Right lobe of liver (tissue), 6 donors: ENCODE measurements around the gene SSTR3. TPM values are rescaled to one million over a fixed set of nuclear protein-coding genes. Genes with fewer than 3 reads are reported as not detected.
A peak's percentile ranks its signal among the peaks of the same experiment; 100 is the strongest.

Experiments
- ATAC-seq, 4 donors: fragments of 200-7000 bp; cut with Tn5 transposase; one replicate each; pipeline ENCODE4 v1.9.1; 2020; ENCODE audit warnings: mild to moderate bottlenecking in 4 of 4, moderate library complexity in 4 of 4
- DNase-seq, 3 donors: peaks; one replicate each; pipeline ENCODE4 v3.0.0-alpha.2; 2020
- H3K27ac ChIP-seq, 3 donors: fragments of 200-600 bp; one replicate each; pipeline ENCODE4 v1.8.0; 2022
- H3K27me3 ChIP-seq, 2 donors: fragments of 200-600 bp; one replicate each; pipeline ENCODE4 v1.8.0; 2022
- H3K36me3 ChIP-seq, 4 donors: fragments of 200-600 bp; sonication (generic) in 1 of 4; one replicate each; pipeline versions ENCODE4 v1.5.1 to v1.8.0; 2017 to 2022; ENCODE audit warnings: control low read depth in 1 of 4
- H3K4me1 ChIP-seq, 4 donors: fragments of 200-600 bp; sonication (generic) in 1 of 4; one replicate each; pipeline versions ENCODE4 v1.5.1 to v1.8.0; 2017 to 2022; ENCODE audit warnings: control low read depth in 1 of 4
- H3K4me3 ChIP-seq, 3 donors: fragments of 200-600 bp; one replicate each; pipeline ENCODE4 v1.8.0; 2022
- H3K9me3 ChIP-seq, 4 donors: fragments of 200-600 bp; sonication (generic) in 1 of 4; one replicate each; pipeline versions ENCODE4 v1.5.1 to v1.8.0; 2017 to 2022; ENCODE audit warnings: control low read depth in 1 of 4
- POLR2A ChIP-seq: fragments of 450-650 bp; IDR thresholded peaks from one replicate; pipeline ENCODE4 v1.6.1; 2017; ENCODE audit warnings: antibody characterized with exemption, mild to moderate bottlenecking
- WGBS: methylation state at CpG from one replicate; pipeline ENCODE4 v1.1.6; 2018; ENCODE audit warnings: low coverage, low lambda C conversion rate; ENCODE audit not compliant: insufficient coverage; ENCODE audit errors: missing lambda C conversion rate; 5-methylcytosine and 5-hydroxymethylcytosine counted together
- intact Hi-C, 2 donors: fragments of 100-400 bp; cut with DNase I; formaldehyde crosslinking; loops; one replicate each; pipeline versions ENCODE4 v1.11.2 to v1.14.1; 2022
- total RNA-seq, 6 experiments: library from RNA; depleted of rRNA in 2 of 6; stranded (reverse); fragments of >200 nt in 2 of 6; fragmentation: NEBNext Ultra II Directional in 3 of 6; extraction: Animal tissue kit (Norgen Biotek cat#: 25700) in 3 of 6; gene quantifications; one replicate each; pipeline versions ENCODE4 v1.1.0 to v1.2.4, GENCODE V29; 2016 to 2023
- TF ChIP-seq, protein P1 (sequence below), 4 donors: fragments of 200-600 bp in 3 of 4; fragments of 450-650 bp in 1 of 4; IDR thresholded peaks; one replicate each; pipeline versions ENCODE4 v1.5.1 to v1.8.0; 2016 to 2022; ENCODE audit warnings: antibody characterized with exemption in 4 of 4, mild to moderate bottlenecking in 2 of 4
- donor health status: DM: no; HTN: yes; CAD: no.
- donor health status: DM: no; HTN: no; CAD: no.
- donor health status: DM: no; HTN: no; CAD: no.
- donor health status: DM: no; HTN: yes; CAD: no.
- donor health status: DM: no; HTN: yes; CAD: no.

SSTR3 gene
- total RNA-seq, 6 experiments from 2014 or later = not detected

DNA sequence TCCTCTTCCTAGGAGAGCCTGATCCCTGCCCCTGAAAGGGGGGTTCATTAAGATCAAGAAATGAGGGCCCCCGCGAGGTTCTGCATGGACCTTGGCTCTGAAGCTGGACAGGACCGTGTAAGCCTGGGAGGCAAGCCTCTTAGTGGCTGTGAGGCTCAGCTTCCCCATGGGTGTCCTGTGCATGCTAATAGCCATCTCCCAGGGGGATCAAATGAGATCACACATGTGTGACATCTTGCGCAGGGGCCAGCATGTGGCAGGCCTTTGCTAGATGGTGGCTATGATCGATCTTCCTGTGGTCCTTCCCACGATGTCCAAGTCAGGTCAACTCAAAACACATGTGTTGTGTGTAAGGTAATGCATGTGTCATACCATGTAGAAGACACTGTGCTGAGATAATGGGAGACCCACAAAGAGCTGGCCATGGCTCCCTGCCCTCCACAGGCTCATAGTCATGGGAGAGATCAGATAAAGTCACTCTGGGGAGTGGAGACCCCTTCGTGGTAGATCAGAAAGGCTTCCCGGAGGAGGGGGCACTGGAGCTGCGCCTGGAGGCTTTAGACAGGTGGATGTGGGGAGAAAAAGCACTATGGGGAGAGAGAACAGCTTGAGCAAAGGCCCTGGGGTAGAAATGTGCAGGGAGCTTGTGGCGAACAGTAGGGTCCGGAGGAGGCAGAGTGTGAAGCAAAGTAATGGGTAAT, 28.1 kb upstream of the SSTR3 start:
- H3K27me3 ChIP-seq = no peaks in the 10 kb centered on the region
- H3K4me1 ChIP-seq = no peaks in the 10 kb centered on the region
- 70% methylated on average over 5 of the region's 11 CpGs for WGBS
- DNase-seq (peak in 2 of 3 donors; percentile 10 to 36), ATAC-seq (no peak)
- H3K27ac ChIP-seq = no peak overlapping the region
- TF ChIP-seq POLR2A = no peak
- TF ChIP-seq, protein P1, sequence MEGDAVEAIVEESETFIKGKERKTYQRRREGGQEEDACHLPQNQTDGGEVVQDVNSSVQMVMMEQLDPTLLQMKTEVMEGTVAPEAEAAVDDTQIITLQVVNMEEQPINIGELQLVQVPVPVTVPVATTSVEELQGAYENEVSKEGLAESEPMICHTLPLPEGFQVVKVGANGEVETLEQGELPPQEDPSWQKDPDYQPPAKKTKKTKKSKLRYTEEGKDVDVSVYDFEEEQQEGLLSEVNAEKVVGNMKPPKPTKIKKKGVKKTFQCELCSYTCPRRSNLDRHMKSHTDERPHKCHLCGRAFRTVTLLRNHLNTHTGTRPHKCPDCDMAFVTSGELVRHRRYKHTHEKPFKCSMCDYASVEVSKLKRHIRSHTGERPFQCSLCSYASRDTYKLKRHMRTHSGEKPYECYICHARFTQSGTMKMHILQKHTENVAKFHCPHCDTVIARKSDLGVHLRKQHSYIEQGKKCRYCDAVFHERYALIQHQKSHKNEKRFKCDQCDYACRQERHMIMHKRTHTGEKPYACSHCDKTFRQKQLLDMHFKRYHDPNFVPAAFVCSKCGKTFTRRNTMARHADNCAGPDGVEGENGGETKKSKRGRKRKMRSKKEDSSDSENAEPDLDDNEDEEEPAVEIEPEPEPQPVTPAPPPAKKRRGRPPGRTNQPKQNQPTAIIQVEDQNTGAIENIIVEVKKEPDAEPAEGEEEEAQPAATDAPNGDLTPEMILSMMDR (IDR thresholded peaks at IDR 0.05) = no peak
- intact Hi-C loops = no loop called here
- H3K36me3 ChIP-seq = no peaks in the 10 kb centered on the region
- no peak overlapping the region for H3K4me3 ChIP-seq
- H3K9me3 ChIP-seq = no peaks in the 10 kb centered on the region

DNA sequence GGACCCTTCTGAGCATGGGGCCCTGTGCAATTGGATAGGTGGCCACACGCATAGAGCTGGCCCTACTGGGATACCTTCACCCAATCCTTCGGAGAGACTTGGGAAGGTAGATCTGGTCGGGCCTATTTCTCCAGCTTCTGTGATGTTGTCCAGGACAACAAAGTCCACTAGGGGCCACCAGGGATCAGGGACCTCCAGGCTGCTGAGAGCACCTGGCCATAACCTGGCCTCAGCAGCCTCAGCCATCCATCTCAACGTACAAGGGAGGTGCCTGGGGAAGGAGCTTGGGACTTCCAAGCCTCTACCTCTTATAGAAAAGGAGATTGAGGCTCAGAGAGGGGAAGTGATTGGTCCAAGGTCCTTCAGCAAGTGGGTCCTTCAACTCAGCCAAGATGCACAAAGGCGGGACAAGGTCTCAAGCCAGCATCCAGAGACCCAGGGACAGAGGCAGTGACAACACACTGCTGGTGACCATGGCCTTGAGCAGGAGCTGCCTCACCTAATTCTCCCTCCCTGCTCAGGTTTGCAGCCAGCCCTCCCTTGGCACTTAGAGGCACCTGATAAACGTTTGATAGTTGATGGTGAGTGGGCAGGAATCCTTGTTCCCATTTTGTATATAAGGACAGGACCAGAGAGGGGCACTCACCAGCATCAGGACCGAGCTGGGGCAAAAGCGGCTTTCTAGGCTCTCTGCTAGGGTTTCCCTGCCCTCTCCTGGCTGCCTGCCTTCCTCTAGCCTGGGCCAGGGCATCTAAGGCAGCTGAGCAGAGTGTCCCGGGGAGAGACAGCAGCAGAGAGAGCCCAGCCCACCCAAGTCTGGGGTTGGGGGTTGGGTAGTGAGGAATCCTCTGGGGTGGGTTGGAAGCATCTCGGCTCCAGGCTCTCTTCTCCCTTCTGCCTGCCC, 27.3 kb upstream of the SSTR3 start:
- no peaks in the 10 kb centered on the region for H3K27me3 ChIP-seq

DNA sequence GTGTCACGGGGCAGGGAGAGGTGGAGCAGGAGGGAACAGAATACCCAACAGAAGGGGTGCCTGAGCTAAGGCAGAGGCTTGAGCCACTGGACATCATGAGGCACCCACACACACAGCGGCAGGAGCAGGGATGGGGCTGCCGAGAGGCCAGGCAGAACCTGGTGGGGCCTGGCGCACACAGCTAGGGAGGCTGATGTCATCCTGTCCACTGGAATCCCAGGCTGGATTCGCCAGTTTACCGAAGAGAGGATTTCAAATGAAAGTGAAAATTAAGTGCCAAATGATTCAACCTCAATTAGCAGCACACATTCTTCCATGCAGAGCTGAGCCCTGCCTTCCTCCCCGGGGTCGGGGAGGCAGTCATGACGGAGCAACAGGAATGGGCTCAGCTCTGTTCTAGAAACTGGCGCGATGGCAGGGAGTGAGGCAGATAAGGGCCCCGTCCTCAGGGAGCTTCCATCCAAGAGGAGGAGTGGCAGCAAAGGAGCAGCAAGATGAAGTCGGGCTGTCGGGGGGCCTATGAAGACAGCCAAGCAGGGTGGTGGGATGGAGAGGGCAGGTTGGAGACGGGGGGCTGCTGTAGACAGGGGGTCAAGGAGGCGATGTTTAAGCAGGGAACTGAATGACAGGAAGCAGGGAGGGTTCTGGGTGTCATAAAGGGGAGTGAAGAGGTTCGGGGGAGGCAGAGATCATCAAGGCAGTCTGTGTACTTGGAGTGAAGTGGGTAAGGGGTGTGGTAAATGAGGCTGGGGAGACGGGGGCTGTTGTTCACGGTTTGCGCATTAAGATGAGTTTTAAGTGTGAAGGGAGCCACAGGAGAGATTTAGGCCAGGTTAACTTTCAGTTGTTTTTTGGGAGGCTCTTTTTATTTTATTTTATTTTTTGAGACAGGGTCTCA, 25.3 kb upstream of the SSTR3 start:
- intact Hi-C loops = no loop called here
- H3K4me3 ChIP-seq = no peak overlapping the region
- no peak for TF ChIP-seq POLR2A
- TF ChIP-seq, protein P1 (IDR thresholded peaks at IDR 0.05) = no peak
- peak in 2 of 3 donors; percentile 11 to 35 for DNase-seq
- no peaks in the 10 kb centered on the region for H3K36me3 ChIP-seq
- 60% methylated on average over 16 of the region's 20 CpGs for WGBS
- ATAC-seq = no peak
- H3K9me3 ChIP-seq = no peaks in the 10 kb centered on the region
- no peak overlapping the region for H3K27ac ChIP-seq
- H3K27me3 ChIP-seq = no peaks in the 10 kb centered on the region
- H3K4me1 ChIP-seq = no peaks in the 10 kb centered on the region

More for the DNA sequence above, 27.3 kb upstream of the SSTR3 start:
- no peak for TF ChIP-seq POLR2A
- TF ChIP-seq, protein P1 (IDR thresholded peaks at IDR 0.05) = no peak
- no peak for ATAC-seq
- Histone ChIP-seq H3K9me3 (no peaks in the 10 kb centered on the region), H3K27ac (no peak overlapping the region), H3K4me3 (no peak overlapping the region), H3K36me3 (no peaks in the 10 kb centered on the region), H3K4me1 (no peaks in the 10 kb centered on the region)
- 100% methylated on average over 1 of the region's 10 CpGs for WGBS
- intact Hi-C loops = no loop called here
- DNase-seq = peak in 1 of 3 donors; percentile 36

DNA sequence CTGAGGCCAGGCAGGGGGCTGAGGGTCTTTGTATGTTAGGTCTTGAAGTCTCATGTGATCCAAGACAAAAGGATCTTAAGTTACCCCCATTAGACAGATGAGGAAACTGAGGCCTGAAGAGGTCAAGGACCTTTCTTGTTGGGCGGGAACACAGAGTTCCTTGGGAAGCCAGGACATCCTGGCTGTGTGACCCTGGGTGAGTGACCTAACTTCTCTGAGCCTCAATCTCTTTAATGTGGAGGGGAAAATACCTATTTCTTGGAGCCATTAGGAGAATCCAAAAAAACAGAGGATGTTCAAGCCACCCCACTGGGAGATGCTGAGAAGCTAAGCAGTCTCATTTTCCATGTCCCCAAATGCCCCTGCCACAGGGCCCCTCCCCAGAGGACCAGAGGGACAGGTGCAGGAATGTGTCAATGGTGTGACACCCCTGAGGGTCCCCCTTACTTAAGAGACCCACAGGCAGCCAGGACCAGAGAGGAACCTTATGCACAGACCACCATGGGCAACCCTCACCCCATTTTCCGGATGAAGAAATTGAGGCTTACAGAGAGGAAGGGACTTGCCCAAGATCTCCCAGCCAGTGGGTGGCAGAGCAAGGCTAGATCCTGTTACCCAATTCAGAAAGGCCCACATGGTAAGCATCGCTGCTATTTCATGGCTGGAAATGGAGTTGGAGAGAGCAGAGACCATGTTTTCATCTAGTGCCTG, 23.8 kb upstream of the SSTR3 start:
- intact Hi-C loops = no loop called here
- H3K4me3 ChIP-seq = no peak overlapping the region
- 69% methylated on average over 2 of the region's 3 CpGs for WGBS
- H3K4me1 ChIP-seq = no peaks in the 10 kb centered on the region
- H3K36me3 ChIP-seq = no peaks in the 10 kb centered on the region
- H3K27me3 ChIP-seq = no peaks in the 10 kb centered on the region
- TF ChIP-seq, protein P1 (IDR thresholded peaks at IDR 0.05) = no peak
- TF ChIP-seq POLR2A = no peak
- no peak for ATAC-seq
- peak in 1 of 3 donors; percentile 6 for DNase-seq
- H3K27ac ChIP-seq = no peak overlapping the region
- no peaks in the 10 kb centered on the region for H3K9me3 ChIP-seq
